ENCODE measurements around the gene PDZD4.

DNA sequence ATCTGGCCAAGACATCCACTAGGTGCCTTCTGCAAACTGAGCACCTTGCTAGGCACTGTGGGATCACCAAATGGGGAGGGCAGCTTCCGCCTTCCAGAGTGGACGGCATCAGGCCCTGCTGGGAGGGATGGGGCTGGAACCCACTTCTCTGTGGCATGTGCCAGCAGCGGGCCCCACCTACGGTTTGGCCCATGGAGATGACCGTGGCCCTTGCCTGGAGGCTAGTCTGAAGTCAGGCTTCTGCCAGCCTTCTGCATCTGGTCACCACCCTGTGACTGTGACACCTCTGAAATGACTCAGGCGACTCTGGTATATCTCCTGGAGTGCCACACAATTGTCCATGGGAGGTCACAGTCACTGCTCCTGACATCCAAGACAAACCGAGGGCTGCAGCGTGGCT, 28.7 kb downstream of the PDZD4 start:
- no peak for TF ChIP-seq POLR2A (IDR thresholded peaks at IDR 0.05)
- TF ChIP-seq, protein P1, sequence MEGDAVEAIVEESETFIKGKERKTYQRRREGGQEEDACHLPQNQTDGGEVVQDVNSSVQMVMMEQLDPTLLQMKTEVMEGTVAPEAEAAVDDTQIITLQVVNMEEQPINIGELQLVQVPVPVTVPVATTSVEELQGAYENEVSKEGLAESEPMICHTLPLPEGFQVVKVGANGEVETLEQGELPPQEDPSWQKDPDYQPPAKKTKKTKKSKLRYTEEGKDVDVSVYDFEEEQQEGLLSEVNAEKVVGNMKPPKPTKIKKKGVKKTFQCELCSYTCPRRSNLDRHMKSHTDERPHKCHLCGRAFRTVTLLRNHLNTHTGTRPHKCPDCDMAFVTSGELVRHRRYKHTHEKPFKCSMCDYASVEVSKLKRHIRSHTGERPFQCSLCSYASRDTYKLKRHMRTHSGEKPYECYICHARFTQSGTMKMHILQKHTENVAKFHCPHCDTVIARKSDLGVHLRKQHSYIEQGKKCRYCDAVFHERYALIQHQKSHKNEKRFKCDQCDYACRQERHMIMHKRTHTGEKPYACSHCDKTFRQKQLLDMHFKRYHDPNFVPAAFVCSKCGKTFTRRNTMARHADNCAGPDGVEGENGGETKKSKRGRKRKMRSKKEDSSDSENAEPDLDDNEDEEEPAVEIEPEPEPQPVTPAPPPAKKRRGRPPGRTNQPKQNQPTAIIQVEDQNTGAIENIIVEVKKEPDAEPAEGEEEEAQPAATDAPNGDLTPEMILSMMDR (IDR thresholded peaks at IDR 0.05) = no peak

Data from thyroid gland (tissue), 4 donors.